Stimulated activated CD4-positive, alpha-beta T cell treated with anti-CD3 and anti-CD28 coated beads, TNF-alpha, amount 100 ng/mL, for 4 hours (primary cell): ENCODE results near the gene ZNF57.
A peak's percentile ranks its signal among the peaks of the same experiment; 100 is the strongest.
"Not testable (repeated sequence)": the region's sequence is repeated elsewhere in the genome, so short reads cannot be mapped to it uniquely, and the experiment has no call there.

Experiments
- DNase-seq, 3 experiments: peaks; one replicate each; pipeline ENCODE4 v3.0.0-alpha.2; 2020; ENCODE audit warnings: low read depth in 3 of 3

ZNF57 gene

GRCh38 chr19:2952953-2953481 lies 52.3 kb downstream of the ZNF57 start:
- DNase-seq: no peak

- DNase-seq: no peak
Observed at GRCh38 chr19:2957160-2957559, 56.4 kb downstream of the ZNF57 start.

- DNase-seq: no peak
Observed at GRCh38 chr19:2960120-2960519, 59.4 kb downstream of the ZNF57 start.

- peak in 1 of 3 experiments; percentile 13 for DNase-seq
Observed at GRCh38 chr19:2962018-2962670, 61.4 kb downstream of the ZNF57 start.

GRCh38 chr19:2963122-2963521 lies 62.4 kb downstream of the ZNF57 start:
- no peak for DNase-seq

GRCh38 chr19:2963631-2964030 lies 62.9 kb downstream of the ZNF57 start:
- DNase-seq: not testable (repeated sequence)

- DNase-seq: no peak
Observed at GRCh38 chr19:2964874-2965273, 64.1 kb downstream of the ZNF57 start.

- DNase-seq: no peak
Observed at GRCh38 chr19:2967972-2968371, 67.2 kb downstream of the ZNF57 start.
